ENCODE data around the gene KCNB1. TPM values are rescaled to one million over a fixed set of nuclear protein-coding genes. Genes with fewer than 3 reads are reported as not detected.

Gene KCNB1
- under 0.01 TPM for total RNA-seq

DNA sequence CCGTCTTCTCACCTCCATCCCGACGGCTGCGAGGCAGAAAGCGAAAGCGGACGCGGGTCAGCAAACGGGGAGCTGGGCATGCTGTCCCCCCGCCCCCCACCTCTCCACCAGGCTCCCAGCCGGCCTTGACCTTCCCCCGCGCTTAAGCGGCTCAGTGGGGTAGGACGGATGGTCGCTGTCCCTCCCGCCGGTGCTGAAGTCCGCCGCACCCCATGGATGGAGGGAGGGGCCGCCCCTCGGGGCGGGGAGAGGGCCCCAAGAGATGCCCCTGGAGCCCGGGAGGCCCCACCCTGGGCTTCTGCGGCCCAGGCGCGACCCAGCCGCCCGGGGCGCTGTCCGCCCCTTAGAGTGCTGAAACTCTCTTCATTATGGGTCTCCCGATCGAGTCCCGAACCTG is at the start of gene KCNB1:
Gene KCNB1 (minus strand): TSS at position 48 of the 397 bp plus-strand sequence. CDS start 188 bp downstream, outside the sequence.
- H3K4me1 ChIP-seq (ENCODE audit: insufficient read depth, low read length): peaks cover 8% of the 10 kb centered on the region
- peaks cover 48% of the 10 kb centered on the region for H3K27me3 ChIP-seq (ENCODE audit: insufficient read depth, low read length)
- H3K4me3 ChIP-seq (ENCODE audit: low read length): no peak within 1 kb of the TSS
- no peaks in the 10 kb centered on the region for H3K9me3 ChIP-seq (ENCODE audit: low read depth, low read length)

DNA sequence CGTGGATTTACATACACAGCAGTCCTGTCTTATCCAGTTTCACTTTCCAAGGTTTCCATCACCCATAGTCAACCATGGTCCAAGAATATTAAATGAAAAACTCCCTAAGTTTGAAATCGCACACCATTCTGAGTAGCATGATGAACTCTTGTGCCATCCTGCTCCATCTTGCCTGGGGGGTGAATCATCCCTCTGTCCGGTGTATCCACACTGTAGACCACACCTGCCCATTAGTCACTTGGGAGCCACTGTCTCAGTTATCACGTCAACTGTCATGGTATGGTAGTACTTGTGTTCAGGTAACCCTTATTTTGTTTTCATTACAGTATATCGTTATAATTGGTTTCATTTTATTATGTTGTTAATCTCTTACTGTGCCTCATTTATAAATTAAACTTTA is 47.0 kb upstream of the KCNB1 start:
- Histone ChIP-seq H3K4me1 (ENCODE audit: insufficient read depth, low read length) (peaks cover 3% of the 10 kb centered on the region), H3K4me3 (ENCODE audit: low read length) (no peak overlapping the region), H3K27me3 (ENCODE audit: insufficient read depth, low read length) (no peaks in the 10 kb centered on the region), H3K9me3 (ENCODE audit: low read depth, low read length) (no peaks in the 10 kb centered on the region)

DNA sequence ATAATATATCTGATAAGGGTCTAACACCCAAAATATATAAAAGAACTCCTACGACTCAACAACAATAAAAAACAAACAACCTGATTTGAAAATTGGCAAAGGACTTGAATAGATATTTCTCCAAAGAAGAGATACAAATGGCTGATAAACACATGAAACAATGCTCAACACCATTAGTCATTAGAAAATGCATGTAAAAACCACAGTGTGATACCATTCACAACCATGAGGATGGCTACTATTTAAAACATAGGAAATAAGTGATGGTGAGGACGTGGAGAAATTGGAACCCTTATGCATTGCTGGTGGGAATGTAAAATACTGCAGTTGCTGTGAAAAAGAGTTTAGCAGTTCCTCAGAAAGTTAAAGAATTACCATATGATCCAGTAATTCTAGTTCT is 44.1 kb upstream of the KCNB1 start:
- no peaks in the 10 kb centered on the region for H3K27me3 ChIP-seq (ENCODE audit: insufficient read depth, low read length)
- no peaks in the 10 kb centered on the region for H3K4me1 ChIP-seq (ENCODE audit: insufficient read depth, low read length)
- no peak overlapping the region for H3K4me3 ChIP-seq (ENCODE audit: low read length)
- no peaks in the 10 kb centered on the region for H3K9me3 ChIP-seq (ENCODE audit: low read depth, low read length)

DNA sequence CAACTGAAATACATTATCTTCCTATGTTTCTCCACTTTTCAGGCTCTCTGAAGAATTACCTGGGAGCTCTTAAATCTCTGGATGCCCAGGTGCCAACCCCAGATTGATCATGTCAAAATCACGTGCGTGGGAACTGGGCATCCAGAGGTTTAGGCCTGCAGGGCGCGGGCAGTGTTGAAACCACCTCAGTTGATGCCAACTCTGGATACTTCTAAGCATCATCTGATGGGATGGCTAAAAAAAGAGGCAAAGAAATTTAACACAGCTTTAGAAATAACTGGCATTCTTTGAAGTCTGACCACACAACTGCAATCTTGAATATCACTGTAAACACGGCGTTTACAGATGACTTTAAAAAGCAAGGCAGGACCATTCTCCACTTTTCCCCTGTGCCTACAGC is 43.6 kb upstream of the KCNB1 start:
- Histone ChIP-seq H3K27me3 (ENCODE audit: insufficient read depth, low read length) (no peaks in the 10 kb centered on the region), H3K4me3 (ENCODE audit: low read length) (no peak overlapping the region), H3K4me1 (ENCODE audit: insufficient read depth, low read length) (no peaks in the 10 kb centered on the region), H3K9me3 (ENCODE audit: low read depth, low read length) (no peaks in the 10 kb centered on the region)

DNA sequence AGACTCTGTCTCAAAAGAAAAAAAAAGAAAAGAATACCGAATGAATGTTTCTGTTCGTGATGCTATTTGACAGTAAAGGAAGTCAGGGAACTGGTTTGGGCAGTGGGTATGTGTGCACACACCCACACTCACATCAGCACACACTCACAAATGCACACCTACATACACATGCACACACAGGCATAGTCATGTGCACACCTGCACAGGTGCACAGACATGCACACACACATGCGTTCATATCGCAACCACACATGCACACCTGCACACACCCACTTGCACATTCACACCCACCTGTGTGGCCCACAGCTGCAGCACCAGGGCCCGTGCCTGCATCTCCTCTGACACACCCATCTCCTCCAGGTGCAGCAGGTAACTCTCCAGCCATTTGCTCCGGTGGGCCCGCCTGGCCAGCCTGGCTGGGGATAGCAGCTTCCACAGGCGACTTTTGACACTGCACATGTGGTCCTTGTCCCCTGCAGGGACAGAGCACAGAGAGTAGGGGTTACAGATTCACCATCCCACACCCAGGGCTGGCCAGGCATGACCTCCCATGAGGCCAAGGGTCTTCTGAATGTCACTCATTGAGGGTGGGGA is 41.4 kb upstream of the KCNB1 start:
- Histone ChIP-seq H3K27me3 (ENCODE audit: insufficient read depth, low read length) (no peaks in the 10 kb centered on the region), H3K9me3 (ENCODE audit: low read depth, low read length) (no peaks in the 10 kb centered on the region), H3K4me3 (ENCODE audit: low read length) (no peak overlapping the region), H3K4me1 (ENCODE audit: insufficient read depth, low read length) (no peaks in the 10 kb centered on the region)

DNA sequence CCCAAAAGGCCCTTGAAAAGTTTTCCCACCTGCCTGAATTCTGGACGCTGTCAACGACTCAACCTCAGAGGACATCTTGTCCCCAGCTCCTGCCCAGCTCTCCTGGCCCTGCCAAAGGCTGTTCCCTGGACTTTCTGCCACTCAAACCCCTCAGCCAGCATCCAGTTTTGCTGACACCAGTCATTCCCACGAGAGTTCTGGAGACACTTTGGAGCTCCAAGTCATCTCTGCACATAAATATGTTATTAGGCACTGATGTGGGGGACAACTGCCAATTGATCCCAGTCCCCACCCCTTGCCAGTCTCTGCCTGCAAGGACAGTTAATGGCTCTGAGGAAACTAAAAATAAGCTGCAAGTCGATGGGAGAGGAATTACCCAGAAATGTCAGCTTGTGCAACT is 38.9 kb upstream of the KCNB1 start:
- Histone ChIP-seq H3K27me3 (ENCODE audit: insufficient read depth, low read length) (no peaks in the 10 kb centered on the region), H3K9me3 (ENCODE audit: low read depth, low read length) (no peaks in the 10 kb centered on the region), H3K4me3 (ENCODE audit: low read length) (no peak overlapping the region), H3K4me1 (ENCODE audit: insufficient read depth, low read length) (no peaks in the 10 kb centered on the region)

DNA sequence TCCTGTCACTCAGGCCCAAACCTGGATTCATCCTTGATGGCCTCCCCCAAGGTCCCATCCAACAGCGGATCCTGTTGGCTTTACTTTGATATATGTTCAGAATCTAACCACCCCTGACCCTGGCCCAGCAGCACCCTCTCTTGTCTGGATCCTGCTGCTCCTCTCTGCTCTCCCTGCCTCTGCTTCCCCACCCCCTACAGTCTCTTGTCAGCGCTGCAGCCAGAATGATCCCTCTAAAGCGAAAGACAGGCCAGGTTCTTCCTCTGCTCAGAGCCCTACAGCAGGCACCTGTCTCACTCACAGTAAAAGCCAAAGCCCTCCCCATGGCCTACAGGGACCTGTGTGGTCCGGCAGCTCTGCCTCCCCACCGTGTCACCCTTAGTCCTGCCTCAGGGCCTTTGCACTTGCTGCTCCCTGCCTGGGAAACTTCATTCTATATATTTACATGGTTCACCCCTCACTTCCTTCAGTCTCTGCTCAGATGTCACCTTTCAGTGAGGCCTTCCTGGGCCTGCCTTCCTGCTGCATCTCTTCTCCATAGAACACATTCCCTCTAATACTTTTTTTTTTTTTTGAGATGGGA is 37.4 kb upstream of the KCNB1 start:
- H3K27me3 ChIP-seq (ENCODE audit: insufficient read depth, low read length): no peaks in the 10 kb centered on the region
- no peak overlapping the region for H3K4me3 ChIP-seq (ENCODE audit: low read length)
- H3K4me1 ChIP-seq (ENCODE audit: insufficient read depth, low read length): no peaks in the 10 kb centered on the region
- H3K9me3 ChIP-seq (ENCODE audit: low read depth, low read length): no peaks in the 10 kb centered on the region

DNA sequence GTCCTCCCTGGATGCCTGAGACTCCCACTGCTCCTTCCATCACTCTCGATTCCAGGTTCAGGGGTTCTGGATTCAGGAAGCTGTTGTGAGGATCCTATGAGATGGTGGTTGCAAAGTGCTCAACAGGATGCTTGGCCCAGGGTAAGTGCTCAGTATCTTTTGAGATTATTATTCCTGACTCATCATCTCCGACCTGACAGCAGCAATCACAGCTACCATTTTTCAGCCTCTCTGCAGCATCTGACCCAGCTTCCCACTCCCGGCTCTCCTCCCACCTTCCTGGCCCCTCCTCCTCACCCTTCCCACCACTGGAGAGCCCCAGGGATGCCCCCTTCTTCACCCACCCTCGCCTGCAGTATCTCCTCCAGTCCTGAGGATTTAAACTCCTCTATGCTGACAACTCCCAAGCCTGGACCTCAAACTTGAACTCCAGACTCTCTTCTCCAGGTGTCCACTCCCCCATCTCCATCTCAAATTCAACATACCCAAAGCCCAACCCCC is 36.8 kb upstream of the KCNB1 start:
- Histone ChIP-seq H3K27me3 (ENCODE audit: insufficient read depth, low read length) (no peaks in the 10 kb centered on the region), H3K4me1 (ENCODE audit: insufficient read depth, low read length) (no peaks in the 10 kb centered on the region), H3K9me3 (ENCODE audit: low read depth, low read length) (no peaks in the 10 kb centered on the region), H3K4me3 (ENCODE audit: low read length) (no peak overlapping the region)

DNA sequence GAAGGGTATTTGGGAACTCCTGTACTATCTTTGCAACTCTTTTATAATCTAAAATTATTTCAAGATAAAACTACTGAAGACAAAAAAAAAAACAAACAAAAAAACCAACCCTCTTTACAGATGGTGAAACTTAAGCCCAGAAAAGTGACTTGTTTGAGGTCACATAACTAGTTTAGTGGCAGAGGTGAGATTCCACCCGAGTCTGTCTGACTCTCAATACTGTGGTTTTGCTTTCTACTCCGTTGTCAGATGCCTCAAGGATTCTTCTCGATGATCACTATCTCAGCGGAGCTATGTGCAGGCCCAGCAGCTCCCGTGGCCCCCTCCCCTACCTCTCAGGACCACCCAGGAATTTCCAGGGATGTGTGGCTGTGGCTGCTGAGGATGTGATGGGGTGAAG is 36.1 kb upstream of the KCNB1 start:
- Histone ChIP-seq H3K9me3 (ENCODE audit: low read depth, low read length) (no peaks in the 10 kb centered on the region), H3K4me3 (ENCODE audit: low read length) (no peak overlapping the region), H3K4me1 (ENCODE audit: insufficient read depth, low read length) (no peaks in the 10 kb centered on the region), H3K27me3 (ENCODE audit: insufficient read depth, low read length) (no peaks in the 10 kb centered on the region)

DNA sequence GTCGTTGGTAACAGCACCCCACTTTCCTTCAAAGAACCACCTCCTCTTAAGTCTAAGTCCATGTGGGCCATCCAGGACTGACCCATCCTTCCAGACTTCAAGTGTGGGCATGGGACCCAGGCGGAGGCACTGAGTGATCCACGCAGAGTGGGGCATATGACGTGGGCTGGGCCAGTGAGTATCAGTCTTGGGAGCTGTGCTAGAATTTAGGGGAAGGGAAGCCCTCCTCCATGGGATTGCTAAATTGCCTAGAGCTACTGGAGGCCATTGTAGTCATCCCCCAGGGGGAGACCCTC is 35.3 kb upstream of the KCNB1 start:
- Histone ChIP-seq H3K9me3 (ENCODE audit: low read depth, low read length) (no peaks in the 10 kb centered on the region), H3K4me3 (ENCODE audit: low read length) (no peak overlapping the region), H3K27me3 (ENCODE audit: insufficient read depth, low read length) (no peaks in the 10 kb centered on the region), H3K4me1 (ENCODE audit: insufficient read depth, low read length) (no peaks in the 10 kb centered on the region)

DNA sequence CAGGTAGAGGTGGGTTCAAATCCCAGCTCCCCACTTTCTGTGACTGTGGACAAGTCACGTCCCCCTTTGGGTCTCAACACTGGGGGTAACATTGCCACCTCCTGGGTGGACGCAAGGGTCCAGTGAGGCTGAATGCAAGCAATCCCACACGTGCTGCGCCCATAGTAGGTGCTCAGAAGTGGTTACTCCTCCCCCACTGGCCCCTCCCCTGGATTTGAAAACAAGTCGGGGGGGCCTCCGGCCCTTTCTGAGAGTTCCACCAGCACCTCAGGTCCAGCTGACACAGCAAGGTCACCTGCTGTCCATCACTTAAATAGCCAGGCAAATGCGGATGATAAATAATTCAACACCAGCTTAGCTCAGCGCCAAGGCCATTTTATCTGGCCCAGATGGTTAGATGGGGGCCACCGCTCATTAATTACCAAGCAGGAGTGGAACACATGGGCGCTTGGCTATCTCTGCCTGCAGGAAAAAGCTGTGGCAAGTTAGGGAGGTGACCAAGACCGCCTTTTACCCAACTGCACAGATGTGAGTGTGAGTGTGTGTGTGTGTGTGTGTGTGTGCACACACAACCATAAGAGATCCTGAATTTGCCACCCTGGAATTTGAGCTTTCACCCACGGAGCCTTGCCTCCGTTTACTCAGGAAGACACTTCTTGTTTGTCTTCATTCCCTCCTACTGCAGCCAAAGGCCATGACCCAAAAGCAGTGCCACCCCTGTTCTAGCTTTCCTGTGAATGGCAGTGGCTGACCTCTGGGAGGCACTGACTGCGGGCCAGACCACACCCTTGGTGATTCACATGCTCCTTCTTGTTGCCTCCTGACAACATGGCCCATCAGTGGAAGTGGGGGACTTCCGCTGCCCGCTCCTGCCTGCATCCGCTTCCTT is 34.7 kb upstream of the KCNB1 start:
- no peak overlapping the region for H3K4me3 ChIP-seq (ENCODE audit: low read length)
- H3K4me1 ChIP-seq (ENCODE audit: insufficient read depth, low read length): no peaks in the 10 kb centered on the region
- H3K9me3 ChIP-seq (ENCODE audit: low read depth, low read length): no peaks in the 10 kb centered on the region
- H3K27me3 ChIP-seq (ENCODE audit: insufficient read depth, low read length): no peaks in the 10 kb centered on the region

DNA sequence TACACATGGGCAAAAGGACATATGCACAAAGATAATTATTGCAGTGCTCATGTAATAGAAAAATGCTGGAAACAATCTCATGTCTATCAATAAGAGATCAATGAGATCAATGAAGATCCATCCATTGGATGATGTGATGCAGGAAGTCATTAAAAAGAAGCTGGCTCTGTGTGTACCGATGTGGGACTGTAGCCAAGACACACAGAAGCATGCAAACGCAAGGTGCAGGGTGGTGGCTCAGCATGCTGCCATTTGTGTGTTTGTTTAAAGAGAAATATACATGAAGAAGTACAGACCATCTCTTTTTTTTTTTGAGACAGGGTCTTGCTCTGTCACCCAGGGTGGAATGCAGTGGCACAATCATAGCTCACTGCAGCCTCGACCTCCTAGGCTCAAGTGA is 33.1 kb upstream of the KCNB1 start:
- H3K9me3 ChIP-seq (ENCODE audit: low read depth, low read length): no peaks in the 10 kb centered on the region
- H3K27me3 ChIP-seq (ENCODE audit: insufficient read depth, low read length): no peaks in the 10 kb centered on the region
- no peaks in the 10 kb centered on the region for H3K4me1 ChIP-seq (ENCODE audit: insufficient read depth, low read length)
- H3K4me3 ChIP-seq (ENCODE audit: low read length): no peak overlapping the region

DNA sequence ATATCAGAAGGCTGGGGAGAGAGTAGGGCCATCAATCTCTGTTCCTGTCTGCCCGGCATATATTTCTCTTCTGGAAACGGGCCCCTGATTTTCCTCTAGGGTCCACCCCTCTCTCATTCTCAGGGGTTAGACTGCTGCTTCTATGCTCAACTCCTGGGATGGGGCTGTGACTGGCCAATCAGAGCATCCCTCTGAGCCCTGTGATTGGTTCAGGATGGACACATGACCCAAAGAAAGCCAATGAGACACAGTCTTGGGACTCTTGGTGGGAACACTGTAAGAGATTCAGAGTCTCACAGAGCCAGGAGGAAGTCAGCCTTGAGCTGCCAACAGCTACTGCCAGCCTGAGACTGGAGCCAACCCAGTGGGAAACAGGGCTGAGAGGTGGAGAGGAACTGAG is 31.0 kb upstream of the KCNB1 start:
- no peaks in the 10 kb centered on the region for H3K4me1 ChIP-seq (ENCODE audit: insufficient read depth, low read length)
- no peak overlapping the region for H3K4me3 ChIP-seq (ENCODE audit: low read length)
- H3K27me3 ChIP-seq (ENCODE audit: insufficient read depth, low read length): no peaks in the 10 kb centered on the region
- H3K9me3 ChIP-seq (ENCODE audit: low read depth, low read length): no peaks in the 10 kb centered on the region

DNA sequence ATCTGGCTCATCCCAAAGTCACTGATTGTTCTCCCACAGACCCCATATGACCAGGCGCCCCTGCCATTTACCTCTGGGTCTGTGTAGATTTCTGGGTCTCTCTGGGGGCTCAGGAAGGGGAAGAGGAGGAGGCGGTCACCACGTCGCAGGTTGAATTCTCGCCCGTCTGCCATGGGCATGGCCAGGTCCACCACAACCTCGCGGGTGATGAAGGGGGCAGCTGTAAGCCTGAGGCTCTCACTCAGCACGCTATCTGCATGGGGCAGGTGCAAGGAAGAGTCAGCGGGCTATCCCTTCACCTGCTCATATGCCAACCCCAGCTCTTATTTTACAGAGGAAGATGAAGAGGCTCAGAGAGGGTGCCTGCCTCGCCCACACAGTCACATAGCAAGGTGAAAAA is 30.5 kb upstream of the KCNB1 start:
- Histone ChIP-seq H3K4me1 (ENCODE audit: insufficient read depth, low read length) (no peaks in the 10 kb centered on the region), H3K27me3 (ENCODE audit: insufficient read depth, low read length) (no peaks in the 10 kb centered on the region), H3K4me3 (ENCODE audit: low read length) (no peak overlapping the region), H3K9me3 (ENCODE audit: low read depth, low read length) (no peaks in the 10 kb centered on the region)

DNA sequence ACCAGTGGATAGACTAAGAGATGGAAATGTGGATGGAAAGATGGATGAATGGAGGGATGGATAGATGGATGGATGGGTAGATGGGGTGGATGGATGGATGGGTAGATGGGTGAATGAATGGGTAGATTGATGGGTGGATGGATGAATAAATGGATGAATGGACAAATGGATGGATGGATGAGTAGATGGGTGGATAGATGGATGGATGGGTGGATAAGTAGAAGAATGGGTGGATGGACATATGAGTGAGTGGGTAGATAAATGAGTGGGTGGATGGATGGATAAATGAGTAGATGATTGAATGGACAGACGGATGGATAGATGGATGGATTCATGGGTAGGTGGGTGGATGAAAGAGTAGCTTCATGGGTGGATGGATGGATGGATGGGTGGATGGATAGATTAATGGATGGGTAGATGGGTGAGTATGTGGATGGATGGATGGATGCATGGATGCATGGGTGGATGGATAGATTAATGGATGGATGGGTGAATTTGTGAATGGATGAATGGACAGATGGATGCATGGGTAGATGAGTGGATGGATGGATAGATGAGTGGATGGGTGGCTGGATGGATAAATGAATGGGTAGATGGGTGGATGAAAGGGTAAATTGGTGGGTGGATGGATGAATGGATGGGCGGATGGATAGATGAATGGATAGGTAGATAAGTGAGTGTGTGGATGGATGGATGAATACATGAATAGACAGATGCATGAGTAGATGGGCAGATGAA is 29.5 kb upstream of the KCNB1 start:
- Histone ChIP-seq H3K4me3 (ENCODE audit: low read length) (no peak overlapping the region), H3K9me3 (ENCODE audit: low read depth, low read length) (no peaks in the 10 kb centered on the region), H3K4me1 (ENCODE audit: insufficient read depth, low read length) (no peaks in the 10 kb centered on the region), H3K27me3 (ENCODE audit: insufficient read depth, low read length) (no peaks in the 10 kb centered on the region)

All from mononuclear cell (primary cell).